AG09309 (cell line): ENCODE results near the gene LPIN1.

Source experiments
- DNase-seq: peaks from one replicate; pipeline ENCODE4 v3.0.0-alpha.2; 2010; ENCODE audit warnings: low read depth
- H3K4me3 ChIP-seq: 2 replicates; pipeline ENCODE4 v1.5.1; 2011; ENCODE audit warnings: mild to moderate bottlenecking, low read depth, low read length, moderate library complexity; ENCODE audit not compliant: control insufficient read depth
- CTCF ChIP-seq: IDR thresholded peaks from 2 replicates; pipeline ENCODE4 v1.5.1; 2011; ENCODE audit warnings: mild to moderate bottlenecking, low read depth, low read length, inconsistent platforms; ENCODE audit not compliant: insufficient read depth, control insufficient read depth; ENCODE audit errors: missing control alignments

LPIN1 gene

DNA sequence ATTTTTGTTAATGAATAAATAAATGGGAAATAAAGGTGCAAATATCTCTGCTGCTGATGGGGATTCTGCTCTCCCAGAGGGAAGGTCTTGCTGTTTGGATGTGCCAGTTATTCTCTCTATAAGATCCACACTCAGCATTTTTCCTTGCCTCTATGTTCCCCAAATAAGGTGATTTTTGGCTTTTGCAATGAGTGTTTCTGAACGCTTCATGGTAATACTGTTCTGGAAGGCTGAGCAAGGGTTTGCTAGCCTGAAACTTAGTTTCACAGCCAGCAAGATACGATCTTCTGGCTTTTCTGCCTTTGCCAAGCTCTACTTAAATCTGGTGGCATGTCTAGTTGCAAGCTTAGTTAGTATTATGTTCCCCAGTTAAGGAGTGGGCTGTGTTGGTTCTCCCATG, 114.6 kb downstream of the LPIN1 start:
- no peak for TF ChIP-seq CTCF
- H3K4me3 ChIP-seq: no peak overlapping the region
- no peak for DNase-seq

- DNase-seq: no peak
- no peak overlapping the region for H3K4me3 ChIP-seq
- no peak for TF ChIP-seq CTCF
These were observed 115.6 kb downstream of the LPIN1 start for GRCh38 chr2:11862049-11862448.

- no peak overlapping the region for H3K4me3 ChIP-seq
- DNase-seq: no peak
- no peak for TF ChIP-seq CTCF
These were observed 116.7 kb downstream of the LPIN1 start for GRCh38 chr2:11863103-11863502.

DNA sequence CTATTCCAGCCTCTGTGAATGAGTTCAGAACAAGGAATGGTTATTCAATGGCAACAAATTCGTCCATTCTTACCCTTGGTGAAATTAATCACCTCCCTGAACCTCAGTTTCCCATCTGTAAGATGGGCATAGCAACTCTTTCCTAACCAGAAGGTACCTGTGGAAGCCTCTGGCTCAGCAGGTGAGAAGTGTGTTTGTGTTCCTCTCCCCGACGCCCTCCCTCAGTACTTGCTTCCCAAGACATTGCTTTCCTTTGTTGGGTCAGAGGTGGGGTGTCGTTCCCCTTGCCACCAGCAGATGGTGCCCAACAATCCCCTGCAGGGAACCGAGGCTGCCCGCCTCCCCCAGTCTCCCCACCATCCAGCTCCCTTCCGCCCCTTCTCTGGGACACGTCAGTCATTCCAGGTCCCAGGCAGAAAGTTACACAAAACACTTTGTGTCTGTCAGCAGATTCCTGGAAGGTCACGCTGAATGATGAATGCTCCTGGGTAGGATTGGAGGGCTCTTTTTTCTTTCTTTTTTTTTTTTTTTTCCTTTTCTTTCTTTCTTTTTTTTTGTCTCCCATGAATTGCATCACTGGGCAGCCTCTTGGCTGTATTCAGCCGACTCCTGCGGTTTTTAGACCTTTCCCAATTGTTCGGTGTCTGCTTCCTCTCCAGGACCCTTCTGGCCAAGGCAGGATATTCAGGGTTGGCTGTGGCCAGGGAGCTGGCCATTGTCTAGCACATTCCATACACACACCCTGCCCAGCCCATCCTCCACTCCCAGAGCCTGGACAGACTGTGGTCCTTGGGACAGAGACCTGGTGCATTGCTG, 117.3 kb downstream of the LPIN1 start:
- TF ChIP-seq CTCF: peak; percentile 98
- H3K4me3 ChIP-seq: no peak overlapping the region
- DNase-seq: peak; percentile 68

GRCh38 chr2:11864724-11865123, 118.3 kb downstream of the LPIN1 start:
- TF ChIP-seq CTCF: no peak
- no peak for DNase-seq
- H3K4me3 ChIP-seq: no peak overlapping the region

GRCh38 chr2:11865378-11865777, 118.9 kb downstream of the LPIN1 start:
- TF ChIP-seq CTCF: no peak
- no peak overlapping the region for H3K4me3 ChIP-seq
- no peak for DNase-seq
